GM12892 (cell line): ENCODE measurements around the gene COL6A2.
"Not testable (repeated sequence)": the region's sequence is repeated elsewhere in the genome, so short reads cannot be mapped to it uniquely, and the experiment has no call there.

Experiments
- POLR2A ChIP-seq: IDR thresholded peaks from 2 replicates; pipeline ENCODE4 v1.6.1; 2011; ENCODE audit warnings: low read depth, low read length, control low read depth
- POLR2AphosphoS5 ChIP-seq: IDR thresholded peaks from 2 replicates; pipeline ENCODE4 v1.6.1; 2011; ENCODE audit warnings: low read depth, low read length, control low read depth
- TAF1 ChIP-seq: IDR thresholded peaks from 2 replicates; pipeline ENCODE4 v1.6.1; 2011; ENCODE audit warnings: low read depth, mild to moderate bottlenecking, control low read depth, low read length, borderline replicate concordance

- TF ChIP-seq POLR2AphosphoS5, POLR2A, TAF1: not testable (repeated sequence)
These were observed 21.2 kb upstream of the COL6A2 start for GRCh38 chr21:46076724-46077123.
